K562 (cell line): ENCODE data around the gene SLC39A11. TPM values are rescaled to one million over a fixed set of nuclear protein-coding genes. Genes with fewer than 3 reads are reported as not detected.

Experiments used
- ATAC-seq: fragments of 200-7000 bp; cut with Tn5 transposase; 3 replicates; pipeline ENCODE4 v1.9.1; 2020; ENCODE audit warnings: moderate library complexity
- BruUV-seq: library from RNA; stranded (reverse); fragments of 400-500 nt; replicated peaks from 2 replicates; lab custom pipeline; 2021; lab: Mats Ljungman, UMichigan
- CTCF ChIA-PET: fragments of 300-600 bp; formaldehyde crosslinking; extraction: SDS; loops from one replicate; lab custom pipeline; 2021; ENCODE audit warnings: low intra/inter-chr PET ratio; lab: Yijun Ruan, JAX
- POLR2A ChIA-PET: fragments of 300-600, 350-650 bp; sonication (Branson Sonifier 250); formaldehyde crosslinking; extraction: SDS; loops from one replicate; lab custom pipeline; 2021; ENCODE audit warnings: antibody characterized with exemption, inconsistent platforms; lab: Yijun Ruan, JAX
- DNase-seq, 4 experiments: peaks; one replicate each; pipeline versions ENCODE4 v3.0.0 to v3.0.0-alpha.2; 2011 to 2018; ENCODE audit warnings: low spot score in 3 of 4, mixed read lengths in 3 of 4; ENCODE audit errors: extremely low read depth in 1 of 4
- FAIRE-seq: peaks from 2 replicates; lab custom pipeline; 2011; peaks lifted over from hg19 to GRCh38; lab: Jason Lieb, UNC
- H2AFZ ChIP-seq: 2 replicates; pipeline ENCODE4 v1.6.0; 2011; ENCODE audit warnings: low read depth, low read length, control low read depth, inconsistent platforms
- H3K27ac ChIP-seq: fragments of 200-600 bp; 3 replicates; pipeline ENCODE4 v1.8.0; 2011; ENCODE audit warnings: low read depth, mild to moderate bottlenecking, control low read depth, inconsistent platforms, low read length, moderate library complexity, mixed read lengths; ENCODE audit errors: extremely low read depth
- H3K27me3 ChIP-seq, 2 experiments: fragments of 300-600 bp in 1 of 2; 2 replicates in 1 of 2; 3 replicates in 1 of 2; pipeline versions ENCODE4 v1.6.0 to v1.8.0; 2011; ENCODE audit warnings: inconsistent platforms in 2 of 2, low read length in 2 of 2, mild to moderate bottlenecking in 1 of 2, mixed read lengths in 1 of 2, moderate library complexity in 1 of 2; ENCODE audit not compliant: control insufficient read depth in 2 of 2, insufficient read depth in 2 of 2
- H3K36me3 ChIP-seq: fragments of 300-600 bp; 3 replicates; pipeline ENCODE4 v1.8.0; 2011; ENCODE audit warnings: mild to moderate bottlenecking, low read length, inconsistent platforms; ENCODE audit not compliant: control insufficient read depth, insufficient read depth
- H3K4me1 ChIP-seq, 2 experiments: fragments of 200-600 bp in 1 of 2; replicated peaks in 1 of 2; 2 replicates in 1 of 2; 3 replicates in 1 of 2; pipeline versions ENCODE4 v1.5.1 to v1.8.0; 2011; ENCODE audit warnings: inconsistent platforms in 2 of 2, low read length in 2 of 2, mild to moderate bottlenecking in 1 of 2, mixed read lengths in 1 of 2, moderate library complexity in 1 of 2; ENCODE audit not compliant: control insufficient read depth in 2 of 2, insufficient read depth in 2 of 2
- H3K4me2 ChIP-seq: 2 replicates; pipeline ENCODE4 v1.6.1; 2011; ENCODE audit warnings: low read length, control low read depth, inconsistent platforms, mixed read lengths; ENCODE audit not compliant: insufficient read depth
- H3K4me3 ChIP-seq: fragments of 200-600 bp; sonication (generic), shearing (Covaris generic); 2 replicates; pipeline ENCODE4 v1.5.1; 2016; ENCODE audit warnings: control low read depth, inconsistent platforms
- H3K79me2 ChIP-seq: fragments of 200-600 bp; 3 replicates; pipeline ENCODE4 v1.8.0; 2011; ENCODE audit warnings: low read length, inconsistent platforms; ENCODE audit not compliant: control insufficient read depth, insufficient read depth
- H3K9ac ChIP-seq, 2 experiments: 2 replicates each; pipeline versions ENCODE4 v1.6.0 to v1.6.1; 2011; ENCODE audit warnings: low read depth in 2 of 2, low read length in 2 of 2, control low read depth in 1 of 2, inconsistent platforms in 1 of 2, mild to moderate bottlenecking in 1 of 2, mixed read lengths in 1 of 2; ENCODE audit not compliant: insufficient read depth in 1 of 2
- H3K9me1 ChIP-seq: one replicate; pipeline ENCODE4 v1.6.0; 2011; ENCODE audit warnings: inconsistent platforms, mild to moderate bottlenecking, low read length, moderate library complexity; ENCODE audit not compliant: control insufficient read depth, insufficient read depth
- H3K9me3 ChIP-seq: replicated peaks from 2 replicates; pipeline ENCODE4 v1.5.1; 2011; ENCODE audit warnings: low read depth, low read length, inconsistent platforms; ENCODE audit not compliant: control insufficient read depth, insufficient read depth
- H4K20me1 ChIP-seq: replicated peaks from 2 replicates; pipeline ENCODE4 v1.6.1; 2011; ENCODE audit warnings: low read length, inconsistent platforms, mixed read lengths; ENCODE audit not compliant: control insufficient read depth, insufficient read depth
- ESRRB ChIP-seq: fragments of 250-450 bp; sonication (Bioruptor Pico); IDR thresholded peaks from 2 replicates; pipeline ENCODE4 v1.5.0; 2020; ENCODE audit warnings: mild to moderate bottlenecking, moderate library complexity, borderline replicate concordance
- FOSL1 ChIP-seq: fragments of 200-800 bp; sonication (Bioruptor generic); conservative IDR thresholded peaks from 2 replicates; pipeline ENCODE4 v1.6.1; 2016; ENCODE audit warnings: missing genetic modification characterization, missing compliant biosample characterization
- GTF2A2 ChIP-seq: IDR thresholded peaks from 2 replicates; pipeline ENCODE4 v1.6.1; 2016; ENCODE audit warnings: mild to moderate bottlenecking, missing genetic modification characterization, missing compliant biosample characterization
- ILF3 ChIP-seq: fragments of 450-650 bp; IDR thresholded peaks from 2 replicates; pipeline ENCODE4 v1.6.1; 2018; ENCODE audit warnings: antibody characterized with exemption, mild to moderate bottlenecking, moderate library complexity, borderline replicate concordance
- JUNB ChIP-seq: fragments of 450-650 bp; formaldehyde crosslinking; conservative IDR thresholded peaks from 2 replicates; pipeline ENCODE4 v1.4.0; 2020; ENCODE audit warnings: mild to moderate bottlenecking
- MAFF ChIP-seq: IDR thresholded peaks from 2 replicates; pipeline ENCODE4 v1.6.1; 2012; ENCODE audit warnings: low read length, improper control_type of control experiment
- MAZ ChIP-seq, 2 experiments: fragments of 450-650 bp in 1 of 2; sonication (generic) in 1 of 2; formaldehyde crosslinking; IDR thresholded peaks in 1 of 2; conservative IDR thresholded peaks in 1 of 2; 2 replicates each; pipeline versions ENCODE4 v1.4.0 to v1.5.0; 2020; ENCODE audit warnings: mild to moderate bottlenecking in 1 of 2, missing genetic modification reagents in 1 of 2
- MTF1 ChIP-seq: fragments of 250-450 bp; sonication (Bioruptor Pico); IDR thresholded peaks from 2 replicates; pipeline ENCODE4 v1.9.0; 2021; ENCODE audit warnings: moderate library complexity, mild to moderate bottlenecking, inconsistent platforms, borderline replicate concordance
- NRF1 ChIP-seq, 2 experiments: fragments of 450-650 bp; IDR thresholded peaks in 1 of 2; conservative IDR thresholded peaks in 1 of 2; 2 replicates each; pipeline ENCODE4 v1.6.1; 2014; ENCODE audit warnings: mild to moderate bottlenecking in 2 of 2
- ZBTB17 ChIP-seq: fragments of 450-650 bp; formaldehyde crosslinking; IDR thresholded peaks from 2 replicates; pipeline ENCODE4 v1.4.0; 2020; ENCODE audit warnings: mild to moderate bottlenecking
- ZNF224 ChIP-seq: sonication (generic); formaldehyde crosslinking; IDR thresholded peaks from 2 replicates; pipeline ENCODE4 v1.8.0; 2022; ENCODE audit warnings: mild to moderate bottlenecking, missing genetic modification reagents
- ZNF282 ChIP-seq: sonication (generic); formaldehyde crosslinking; IDR thresholded peaks from 2 replicates; pipeline ENCODE4 v1.8.1; 2023; ENCODE audit warnings: missing genetic modification reagents
- ZNF696 ChIP-seq: fragments of 250-450 bp; sonication (Bioruptor Pico); conservative IDR thresholded peaks from 2 replicates; pipeline ENCODE4 v1.4.0; 2020; ENCODE audit warnings: mild to moderate bottlenecking, moderate library complexity
- WGBS: fragments of 100-300 bp; shearing (Covaris generic); methylation state at CpG from one replicate; pipeline ENCODE4 v1.1.6; 2016; ENCODE audit warnings: low coverage, mixed read lengths; ENCODE audit not compliant: insufficient coverage; ENCODE audit errors: missing lambda C conversion rate; 5-methylcytosine and 5-hydroxymethylcytosine counted together
- in situ Hi-C: fragments of 300-500 bp; cut with MboI; formaldehyde crosslinking; loops from 4 replicates; pipeline ENCODE4 v1.15.0; 2018; ENCODE audit warnings: inconsistent platforms, mixed read lengths
- intact Hi-C: fragments of 100-400 bp; cut with micrococcal nuclease; formaldehyde crosslinking; loops from 2 replicates; pipeline ENCODE4 v1.14.2; 2022
- polyA plus RNA-seq, 8 experiments: library from polyadenylated mRNA; depleted of rRNA in 4 of 8; stranded (reverse) in 5 of 8; unstranded in 3 of 8; fragments of >200 nt; fragmentation: Nextera tagmentation in 2 of 8; fragmentation: Illumina TruSeq in 1 of 8; extraction: Ambion mirVana in 2 of 8; extraction: Trizol in 1 of 8; gene quantifications; 2 replicates each; pipeline versions ENCODE4 v1.2.1 to v1.2.3, GENCODE V29; 2011 to 2014; ENCODE audit warnings: inconsistent platforms in 1 of 8, missing spikeins in 1 of 8
- total RNA-seq, 7 experiments: library from RNA; depleted of rRNA in 6 of 7; stranded (reverse); fragments of >200 nt in 6 of 7; fragmentation: Illumina TruSeq in 2 of 7; extraction: Trizol in 2 of 7; gene quantifications; 2 replicates each; pipeline versions ENCODE4 v1.2.1 to v1.2.3, GENCODE V29; 2011 to 2021; ENCODE audit warnings: low replicate concordance in 1 of 7
- TF ChIP-seq, protein P1 (sequence below): fragments of 250-450 bp; sonication (Bioruptor Pico); IDR thresholded peaks from 2 replicates; pipeline ENCODE4 v1.8.0; 2022; ENCODE audit warnings: moderate library complexity, mild to moderate bottlenecking, inconsistent platforms
- TF ChIP-seq, protein P2 (sequence below), 2 experiments: fragments of 450-650 bp; IDR thresholded peaks; 2 replicates each; pipeline ENCODE4 v1.6.1; 2016; ENCODE audit warnings: mild to moderate bottlenecking in 2 of 2, borderline replicate concordance in 1 of 2, low read depth in 1 of 2, moderate library complexity in 1 of 2

SLC39A11 gene
- total and polyA plus RNA-seq, 9 of the 15 experiments (the other 6 are each of a cell fraction or from before 2014, with no cell fraction given): 10.5 to 26.4 (median 13.4) TPM

GRCh38 chr17:73140566-73140965 lies 48.1 kb upstream of the SLC39A11 start:
- no peaks in the 10 kb centered on the region for H4K20me1 ChIP-seq
- H3K9ac ChIP-seq: no peak overlapping the region
- in situ Hi-C loops: no loop called here
- TF ChIP-seq FOSL1 (no peak), ILF3 (no peak), MAZ (CRISPR knock-in tag; conservative IDR thresholded peaks at IDR 0.05 in 1 of 2, IDR thresholded peaks at IDR 0.05 in 1 of 2) (no peak), ESRRB (CRISPR knock-in tag) (no peak), ZBTB17 (no peak), ZNF696 (CRISPR knock-in tag) (no peak), MTF1 (CRISPR knock-in tag) (no peak), NRF1 (conservative IDR thresholded peaks at IDR 0.05 in 1 of 2, IDR thresholded peaks at IDR 0.05 in 1 of 2) (no peak), MAFF (no peak), ZNF282 (no peak), GTF2A2 (no peak), JUNB (CRISPR knock-in tag) (no peak), ZNF224 (CRISPR knock-in tag) (no peak)
- TF ChIP-seq, protein P1, sequence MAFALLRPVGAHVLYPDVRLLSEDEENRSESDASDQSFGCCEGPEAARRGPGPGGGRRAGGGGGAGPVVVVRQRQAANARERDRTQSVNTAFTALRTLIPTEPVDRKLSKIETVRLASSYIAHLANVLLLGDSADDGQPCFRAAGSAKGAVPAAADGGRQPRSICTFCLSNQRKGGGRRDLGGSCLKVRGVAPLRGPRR: no peak
- TF ChIP-seq, protein P2, sequence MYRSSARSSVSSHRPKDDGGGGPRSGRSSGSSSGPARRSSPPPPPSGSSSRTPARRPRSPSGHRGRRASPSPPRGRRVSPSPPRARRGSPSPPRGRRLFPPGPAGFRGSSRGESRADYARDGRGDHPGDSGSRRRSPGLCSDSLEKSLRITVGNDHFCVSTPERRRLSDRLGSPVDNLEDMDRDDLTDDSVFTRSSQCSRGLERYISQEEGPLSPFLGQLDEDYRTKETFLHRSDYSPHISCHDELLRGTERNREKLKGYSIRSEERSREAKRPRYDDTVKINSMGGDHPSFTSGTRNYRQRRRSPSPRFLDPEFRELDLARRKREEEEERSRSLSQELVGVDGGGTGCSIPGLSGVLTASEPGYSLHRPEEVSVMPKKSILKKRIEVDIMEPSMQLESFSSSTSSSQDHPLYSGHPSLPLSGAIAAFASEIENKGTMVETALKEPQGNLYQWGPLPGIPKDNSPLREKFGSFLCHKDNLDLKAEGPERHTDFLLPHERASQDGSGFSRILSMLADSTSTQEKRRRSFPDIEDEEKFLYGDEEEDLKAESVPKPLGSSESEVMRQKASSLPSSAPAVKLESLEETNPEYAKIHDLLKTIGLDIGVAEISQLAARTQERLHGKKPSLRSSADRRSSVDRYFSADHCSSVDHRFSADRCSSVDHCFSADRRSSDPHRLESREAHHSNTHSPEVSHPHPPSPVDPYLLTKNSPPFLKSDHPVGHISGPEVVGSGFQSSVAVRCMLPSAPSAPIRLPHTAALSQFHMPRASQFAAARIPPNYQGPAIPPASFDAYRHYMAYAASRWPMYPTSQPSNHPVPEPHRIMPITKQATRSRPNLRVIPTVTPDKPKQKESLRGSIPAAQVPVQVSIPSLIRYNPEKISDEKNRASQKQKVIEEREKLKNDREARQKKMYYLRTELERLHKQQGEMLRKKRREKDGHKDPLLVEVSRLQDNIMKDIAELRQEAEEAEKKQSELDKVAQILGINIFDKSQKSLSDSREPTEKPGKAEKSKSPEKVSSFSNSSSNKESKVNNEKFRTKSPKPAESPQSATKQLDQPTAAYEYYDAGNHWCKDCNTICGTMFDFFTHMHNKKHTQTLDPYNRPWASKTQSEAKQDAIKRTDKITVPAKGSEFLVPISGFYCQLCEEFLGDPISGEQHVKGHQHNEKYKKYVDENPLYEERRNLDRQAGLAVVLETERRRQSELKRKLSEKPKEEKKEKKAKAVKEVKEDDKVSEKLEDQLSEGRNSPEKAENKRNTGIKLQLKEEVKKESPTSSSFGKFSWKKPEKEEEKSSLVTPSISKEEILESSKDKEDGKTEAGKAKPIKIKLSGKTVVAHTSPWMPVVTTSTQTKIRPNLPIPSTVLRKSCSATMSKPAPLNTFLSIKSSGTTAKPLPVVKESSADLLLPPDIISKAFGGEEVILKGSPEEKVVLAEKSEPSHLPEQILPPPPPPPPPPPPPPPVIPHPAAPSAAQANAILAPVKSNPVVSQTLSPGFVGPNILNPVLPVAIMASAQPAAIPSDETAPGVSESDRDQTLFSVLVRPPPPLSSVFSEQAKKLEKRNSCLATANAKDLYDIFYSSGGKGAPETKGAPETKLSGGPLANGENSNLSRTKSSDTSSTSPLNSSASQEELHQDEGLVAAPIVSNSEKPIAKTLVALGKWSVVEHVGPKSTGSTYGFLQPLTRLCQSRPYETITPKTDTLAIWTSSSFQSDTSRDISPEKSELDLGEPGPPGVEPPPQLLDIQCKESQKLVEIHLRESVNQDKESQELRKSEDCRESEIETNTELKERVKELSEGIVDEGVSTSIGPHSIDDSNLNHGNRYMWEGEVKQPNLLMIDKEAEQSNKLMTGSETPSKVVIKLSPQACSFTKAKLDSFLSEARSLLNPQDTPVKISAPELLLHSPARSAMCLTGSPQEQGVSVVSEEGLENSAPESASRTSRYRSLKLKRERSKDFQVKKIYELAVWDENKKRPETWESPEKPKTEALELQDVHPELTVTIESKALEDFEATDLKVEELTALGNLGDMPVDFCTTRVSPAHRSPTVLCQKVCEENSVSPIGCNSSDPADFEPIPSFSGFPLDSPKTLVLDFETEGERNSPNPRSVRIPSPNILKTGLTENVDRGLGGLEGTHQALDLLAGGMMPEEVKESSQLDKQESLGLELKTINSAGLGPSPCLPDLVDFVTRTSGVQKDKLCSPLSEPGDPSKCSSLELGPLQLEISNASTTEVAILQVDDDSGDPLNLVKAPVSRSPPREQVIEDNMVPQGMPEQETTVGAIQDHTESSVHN (IDR thresholded peaks at IDR 0.05; ENCODE audit: borderline replicate concordance in 1 of 2, low read depth in 1 of 2): no peak

More at GRCh38 chr17:73140566-73140965, 48.1 kb upstream of the SLC39A11 start:
- intact Hi-C loops: no loop called here
- DNase-seq: no peak
- Histone ChIP-seq H2AFZ (no peak overlapping the region), H3K36me3 (no peaks in the 10 kb centered on the region), H3K4me3 (no peak overlapping the region), H3K9me3 (no peaks in the 10 kb centered on the region), H3K27ac (no peak overlapping the region), H3K9me1 (no peaks in the 10 kb centered on the region), H3K27me3 (peaks cover 15 to 22% of the 10 kb centered on the region in 2 experiments), H3K79me2 (no peaks in the 10 kb centered on the region), H3K4me2 (no peak overlapping the region), H3K4me1 (no peaks in the 10 kb centered on the region)
- no TSS peak for BruUV-seq
- 0% methylated on average over 4 of the region's 5 CpGs for WGBS
- CTCF ChIA-PET: no interaction called here
- no peak for FAIRE-seq
- POLR2A ChIA-PET: interaction anchor here (0.6 to 1.4 kb wide), 2 partner anchors 10 to 440 kb away, joined by 3 read pairs; no protein-coding TSS in a partner anchor
- ATAC-seq: no peak
